Hepatocyte (in vitro differentiated cells): ENCODE measurements around the gene WFDC1. TPM values are rescaled to one million over a fixed set of nuclear protein-coding genes. Genes with fewer than 3 reads are reported as not detected.

Experiments used
- DNase-seq: peaks from one replicate; pipeline ENCODE4 v3.0.0-alpha.2; 2016; ENCODE audit warnings: low spot score
- H2AFZ ChIP-seq: fragments of 200-600 bp; sonication (generic); 2 replicates; pipeline ENCODE4 v1.6.0; 2016; ENCODE audit warnings: antibody characterized with exemption, mild to moderate bottlenecking
- H3K27ac ChIP-seq: fragments of 200-600 bp; sonication (generic); 2 replicates; pipeline ENCODE4 v1.5.1; 2016; ENCODE audit warnings: mild to moderate bottlenecking
- H3K27me3 ChIP-seq: fragments of 200-600 bp; sonication (generic); 2 replicates; pipeline ENCODE4 v1.6.1; 2016
- H3K36me3 ChIP-seq: fragments of 200-600 bp; sonication (generic); replicated peaks from 2 replicates; pipeline ENCODE4 v1.5.1; 2016; ENCODE audit warnings: low read depth; ENCODE audit not compliant: insufficient read depth
- H3K4me1 ChIP-seq: fragments of 200-600 bp; sonication (generic); 2 replicates; pipeline ENCODE4 v1.5.1; 2016; ENCODE audit warnings: mild to moderate bottlenecking, moderate library complexity; ENCODE audit not compliant: insufficient read depth
- H3K4me2 ChIP-seq: fragments of 200-600 bp; sonication (generic); 2 replicates; pipeline ENCODE4 v1.6.0; 2016
- H3K4me3 ChIP-seq: fragments of 200-600 bp; sonication (generic); 2 replicates; pipeline ENCODE4 v1.5.1; 2016; ENCODE audit warnings: mild to moderate bottlenecking
- H3K79me2 ChIP-seq: fragments of 200-600 bp; sonication (generic); 2 replicates; pipeline ENCODE4 v1.6.0; 2017; ENCODE audit warnings: mild to moderate bottlenecking
- H3K9me2 ChIP-seq: fragments of 200-600 bp; sonication (generic); replicated peaks from 2 replicates; pipeline ENCODE4 v1.6.0; 2017; ENCODE audit warnings: mild to moderate bottlenecking; ENCODE audit not compliant: insufficient read depth
- H3K9me3 ChIP-seq: fragments of 200-600 bp; sonication (generic); 2 replicates; pipeline ENCODE4 v1.5.1; 2016; ENCODE audit warnings: low read depth, mild to moderate bottlenecking
- H4K20me1 ChIP-seq: fragments of 200-600 bp; sonication (generic); 2 replicates; pipeline ENCODE4 v1.6.0; 2016; ENCODE audit warnings: mild to moderate bottlenecking; ENCODE audit not compliant: insufficient read depth, poor library complexity, severe bottlenecking
- CTCF ChIP-seq: fragments of 200-600 bp; sonication (generic); IDR thresholded peaks from 2 replicates; pipeline ENCODE4 v1.5.1; 2016; ENCODE audit warnings: antibody characterized with exemption, mild to moderate bottlenecking; ENCODE audit not compliant: poor library complexity
- EZH2 ChIP-seq: fragments of 200-600 bp; sonication (generic); IDR thresholded peaks from 2 replicates; pipeline ENCODE4 v1.6.1; 2016; ENCODE audit warnings: antibody characterized with exemption, mild to moderate bottlenecking, borderline replicate concordance
- EZH2phosphoT487 ChIP-seq: fragments of 200-600 bp; sonication (generic); IDR thresholded peaks from one replicate; pipeline ENCODE4 v1.6.1; 2018; ENCODE audit warnings: antibody characterized with exemption, mild to moderate bottlenecking, low read depth, moderate library complexity; ENCODE audit not compliant: unreplicated experiment, severe bottlenecking
- whole genome bisulfite sequencing: methylation state at CpG from one replicate; pipeline ENCODE4 v1.1.6; 2016; ENCODE audit warnings: low lambda C conversion rate; ENCODE audit errors: missing lambda C conversion rate; 5-methylcytosine and 5-hydroxymethylcytosine counted together
- polyA plus RNA-seq: library from polyadenylated mRNA; unstranded; fragments of >200 nt; fragmentation: Nextera tagmentation; extraction: Ambion mirVana; gene quantifications from 2 replicates; pipeline ENCODE4 v1.2.1, GENCODE V29; 2016
- total RNA-seq: library from RNA; depleted of rRNA; stranded (reverse); fragments of >200 nt; gene quantifications from 2 replicates; pipeline ENCODE4 v1.2.3, GENCODE V29; 2014

The WFDC1 gene
- total and polyA plus RNA-seq, 2 experiments from 2014 or later, result 12.9 to 16.9 TPM

DNA sequence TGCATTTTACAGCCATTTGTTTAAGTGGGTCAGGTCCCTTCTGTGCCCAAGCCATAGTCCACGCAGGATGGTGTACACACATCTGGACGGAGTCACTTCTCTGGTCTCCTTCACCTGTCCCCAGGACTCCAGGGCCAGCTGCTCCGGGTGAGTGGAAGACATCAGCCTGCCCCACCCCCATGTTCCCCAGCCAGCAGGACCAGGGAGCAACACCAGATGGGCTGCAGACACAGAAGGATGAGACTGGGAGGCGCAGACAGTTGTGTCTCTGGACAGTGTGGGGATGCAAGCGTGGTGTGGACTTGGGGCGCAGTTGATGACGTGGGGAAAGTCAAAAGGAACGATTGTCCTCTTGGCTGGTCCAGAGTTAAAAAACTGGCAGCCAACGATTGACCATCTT, 24.6 kb upstream of the WFDC1 start:
- Histone ChIP-seq H4K20me1 (no peaks in the 10 kb centered on the region), H2AFZ (no peak overlapping the region), H3K9me3 (no peaks in the 10 kb centered on the region), H3K9me2 (no peaks in the 10 kb centered on the region), H3K27ac (no peak overlapping the region), H3K27me3 (peaks cover 4% of the 10 kb centered on the region), H3K36me3 (no peaks in the 10 kb centered on the region), H3K4me1 (no peaks in the 10 kb centered on the region), H3K79me2 (no peaks in the 10 kb centered on the region), H3K4me2 (no peak overlapping the region), H3K4me3 (no peak overlapping the region)
- no peak for DNase-seq
- TF ChIP-seq EZH2 (no peak), EZH2phosphoT487 (no peak), CTCF (no peak)
- WGBS, result 88% methylated on average over 9 of the region's 9 CpGs

- Histone ChIP-seq H3K9me3 (no peaks in the 10 kb centered on the region), H3K27me3 (peaks cover 4% of the 10 kb centered on the region), H3K27ac (no peak overlapping the region), H3K9me2 (no peaks in the 10 kb centered on the region), H2AFZ (no peak overlapping the region), H4K20me1 (no peaks in the 10 kb centered on the region), H3K36me3 (no peaks in the 10 kb centered on the region), H3K4me3 (no peak overlapping the region), H3K79me2 (no peaks in the 10 kb centered on the region), H3K4me1 (no peaks in the 10 kb centered on the region), H3K4me2 (no peak overlapping the region)
- no peak for DNase-seq
- 92% methylated on average over 10 of the region's 10 CpGs for WGBS
- TF ChIP-seq CTCF (no peak), EZH2 (no peak), EZH2phosphoT487 (no peak)
Measured at GRCh38 chr16:84270531-84270930, 24.1 kb upstream of the WFDC1 start.

GRCh38 chr16:84271037-84271436, 23.6 kb upstream of the WFDC1 start:
- Histone ChIP-seq H3K27ac (no peak overlapping the region), H3K4me3 (no peak overlapping the region), H3K27me3 (peaks cover 4% of the 10 kb centered on the region), H3K9me2 (no peaks in the 10 kb centered on the region), H3K79me2 (no peaks in the 10 kb centered on the region), H3K9me3 (no peaks in the 10 kb centered on the region), H2AFZ (no peak overlapping the region), H3K4me1 (no peaks in the 10 kb centered on the region), H3K4me2 (no peak overlapping the region), H4K20me1 (no peaks in the 10 kb centered on the region), H3K36me3 (no peaks in the 10 kb centered on the region)
- TF ChIP-seq CTCF (no peak), EZH2 (no peak), EZH2phosphoT487 (no peak)
- 86% methylated on average over 1 of the region's 1 CpG for WGBS
- DNase-seq, result no peak

DNA sequence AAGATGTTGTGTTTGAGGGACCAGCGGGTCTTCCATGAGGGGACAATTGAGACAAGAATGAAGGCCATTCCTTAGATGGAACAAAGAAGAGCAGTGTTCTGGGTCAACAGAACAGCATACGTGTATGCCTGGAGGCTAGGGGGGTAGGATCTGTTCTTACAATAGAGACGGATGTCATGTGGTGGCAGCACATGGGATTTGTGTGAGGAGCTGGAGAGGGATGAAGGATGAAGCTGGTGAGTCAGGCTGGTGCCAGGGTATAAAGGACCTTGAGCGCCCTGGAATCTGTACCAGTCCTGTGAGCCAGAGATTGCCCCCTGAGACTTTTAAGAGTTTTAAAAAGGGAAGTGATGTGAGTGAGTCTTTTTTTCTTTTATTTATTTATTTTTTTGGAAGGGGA, 22.8 kb upstream of the WFDC1 start:
- TF ChIP-seq CTCF (no peak), EZH2phosphoT487 (no peak), EZH2 (no peak)
- Histone ChIP-seq H3K36me3 (no peaks in the 10 kb centered on the region), H3K9me2 (no peaks in the 10 kb centered on the region), H3K4me3 (no peak overlapping the region), H3K9me3 (no peaks in the 10 kb centered on the region), H3K27ac (no peak overlapping the region), H3K4me2 (no peak overlapping the region), H3K4me1 (no peaks in the 10 kb centered on the region), H3K27me3 (peaks cover 4% of the 10 kb centered on the region), H4K20me1 (no peaks in the 10 kb centered on the region), H2AFZ (no peak overlapping the region), H3K79me2 (no peaks in the 10 kb centered on the region)
- WGBS, result 81% methylated on average over 4 of the region's 4 CpGs
- no peak for DNase-seq
